NCI-H2227 treated with DMSO at 0.1 percent for 48 hours (cell line): Measurements from ENCODE around the gene MUS81.
"Not testable (repeated sequence)": the region's sequence is repeated elsewhere in the genome, so short reads cannot be mapped to it uniquely, and the experiment has no call there.

ENCODE experiments used
- DNase-seq: peaks from one replicate; lab custom pipeline; 2025; lab: John Stamatoyannopoulos, UW

MUS81 gene, protein sequence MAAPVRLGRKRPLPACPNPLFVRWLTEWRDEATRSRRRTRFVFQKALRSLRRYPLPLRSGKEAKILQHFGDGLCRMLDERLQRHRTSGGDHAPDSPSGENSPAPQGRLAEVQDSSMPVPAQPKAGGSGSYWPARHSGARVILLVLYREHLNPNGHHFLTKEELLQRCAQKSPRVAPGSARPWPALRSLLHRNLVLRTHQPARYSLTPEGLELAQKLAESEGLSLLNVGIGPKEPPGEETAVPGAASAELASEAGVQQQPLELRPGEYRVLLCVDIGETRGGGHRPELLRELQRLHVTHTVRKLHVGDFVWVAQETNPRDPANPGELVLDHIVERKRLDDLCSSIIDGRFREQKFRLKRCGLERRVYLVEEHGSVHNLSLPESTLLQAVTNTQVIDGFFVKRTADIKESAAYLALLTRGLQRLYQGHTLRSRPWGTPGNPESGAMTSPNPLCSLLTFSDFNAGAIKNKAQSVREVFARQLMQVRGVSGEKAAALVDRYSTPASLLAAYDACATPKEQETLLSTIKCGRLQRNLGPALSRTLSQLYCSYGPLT

DNA sequence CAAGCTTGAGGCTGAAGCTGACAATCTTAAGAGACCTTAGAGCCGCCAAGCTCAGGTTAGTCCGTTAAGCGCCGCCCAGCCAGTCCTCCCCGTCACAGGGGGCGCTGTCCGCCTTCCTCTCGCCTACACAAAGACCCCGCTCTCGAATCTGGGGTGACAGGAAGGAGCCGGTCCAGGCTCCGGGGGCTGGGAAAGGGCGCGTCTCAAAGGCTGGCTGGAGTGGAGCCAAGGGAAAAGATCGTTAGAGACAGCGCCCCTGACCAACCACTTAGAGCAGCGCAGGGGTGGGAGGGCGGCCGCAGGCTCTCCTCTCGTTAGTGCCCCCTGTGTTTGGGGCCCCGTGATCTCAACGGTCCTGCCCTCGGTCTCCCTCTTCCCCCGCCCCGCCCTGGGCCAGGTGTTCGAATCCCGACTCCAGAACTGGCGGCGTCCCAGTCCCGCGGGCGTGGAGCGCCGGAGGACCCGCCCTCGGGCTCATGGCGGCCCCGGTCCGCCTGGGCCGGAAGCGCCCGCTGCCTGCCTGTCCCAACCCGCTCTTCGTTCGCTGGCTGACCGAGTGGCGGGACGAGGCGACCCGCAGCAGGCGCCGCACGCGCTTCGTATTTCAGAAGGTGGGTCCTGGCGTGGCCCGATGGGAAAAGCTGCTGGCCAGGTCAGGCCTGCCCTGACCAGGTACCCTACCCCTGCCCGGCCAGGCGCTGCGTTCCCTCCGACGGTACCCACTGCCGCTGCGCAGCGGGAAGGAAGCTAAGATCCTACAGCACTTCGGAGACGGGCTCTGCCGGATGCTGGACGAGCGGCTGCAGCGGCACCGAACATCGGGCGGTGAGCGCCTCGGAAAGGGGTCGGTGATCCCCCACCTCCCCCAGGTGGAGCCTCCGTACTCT is at the start of gene MUS81:
Gene MUS81 (plus strand): TSS at position 156 of the 887 bp plus-strand sequence. CDS start 321 bp downstream, at position 477.
- peak; percentile 97 for DNase-seq

- no peak for DNase-seq
Observed at GRCh38 chr11:65811764-65812475, 48.3 kb upstream of the MUS81 start.

- no peak for DNase-seq
Observed at GRCh38 chr11:65814131-65814985, 45.9 kb upstream of the MUS81 start.

DNA sequence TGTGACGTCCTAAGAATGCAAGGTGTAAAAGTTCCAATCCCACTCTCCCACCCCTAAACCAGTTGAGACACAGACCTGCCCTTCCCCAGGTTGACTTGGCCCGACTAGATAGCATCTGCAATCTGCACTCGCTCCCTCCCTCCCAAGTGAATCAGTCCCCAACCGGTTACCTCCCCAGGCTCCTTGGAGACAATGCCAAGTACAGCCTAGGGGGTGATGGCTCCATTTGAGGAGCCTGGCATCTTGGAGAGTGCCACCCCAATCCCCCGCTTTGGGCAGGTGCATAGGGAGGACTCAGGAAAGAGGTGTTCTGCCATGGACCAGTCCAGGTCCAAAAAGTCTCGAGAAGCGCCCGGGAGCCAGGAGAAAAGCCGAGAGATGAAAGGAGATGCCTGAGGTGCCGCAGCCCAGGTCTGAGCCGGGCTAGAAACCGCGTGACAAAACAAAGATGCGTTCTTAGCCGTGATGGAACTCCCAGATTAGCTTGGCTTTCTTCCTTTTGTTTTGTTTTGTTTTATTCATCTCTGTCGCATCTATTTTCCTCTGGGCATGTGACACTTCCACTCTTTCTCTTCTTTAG is 45.2 kb upstream of the MUS81 start:
- no peak for DNase-seq

DNA sequence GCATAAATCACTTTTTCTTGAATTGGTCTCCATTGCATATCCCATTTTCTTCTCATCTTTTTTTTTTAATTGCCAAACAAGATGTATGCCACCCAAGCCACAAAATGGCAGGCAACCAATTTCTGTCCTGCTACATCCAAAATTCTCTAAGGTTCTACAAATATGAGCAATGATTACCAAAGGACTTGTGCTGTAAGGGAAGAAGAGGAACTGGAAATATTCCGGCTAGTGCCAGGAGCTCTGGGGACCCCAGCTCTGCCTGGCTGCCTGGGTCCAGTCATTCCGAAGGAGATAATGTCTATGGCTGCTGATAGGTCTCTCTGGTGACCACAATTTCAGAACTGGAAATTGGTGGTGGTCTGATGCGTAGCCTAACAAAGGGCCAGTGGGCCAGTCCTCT is 43.5 kb upstream of the MUS81 start:
- no peak for DNase-seq

DNA sequence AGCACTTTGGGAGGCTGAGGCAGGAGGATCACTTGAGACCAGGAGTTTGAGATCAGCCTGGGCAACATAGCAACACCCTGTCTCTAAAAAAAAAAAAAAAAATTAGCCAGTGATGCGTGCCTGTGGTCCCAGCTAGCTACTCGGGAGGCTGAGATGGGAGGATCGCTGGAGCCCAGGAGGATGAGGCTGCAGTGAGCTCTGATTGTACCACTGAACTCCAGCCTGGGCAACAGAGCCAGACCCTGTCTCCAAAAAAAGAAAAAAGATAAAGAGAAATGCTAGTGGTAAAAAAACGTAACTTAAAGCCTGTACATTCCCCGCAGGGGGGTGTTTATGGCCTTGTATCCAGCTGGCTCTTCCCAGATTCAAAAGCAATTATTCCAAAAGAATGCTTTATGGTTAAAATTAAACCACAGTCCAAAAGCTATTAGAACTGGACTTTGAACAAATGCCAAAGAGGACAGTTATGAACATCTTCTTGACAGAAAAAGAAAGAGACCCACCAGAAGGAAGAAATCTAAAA is 42.9 kb upstream of the MUS81 start:
- DNase-seq, result no peak

GRCh38 chr11:65817835-65818680 is 42.2 kb upstream of the MUS81 start:
- peak; percentile 88 for DNase-seq

- DNase-seq, result peak; percentile 72
Observed at GRCh38 chr11:65821107-65821506, 39.1 kb upstream of the MUS81 start.

DNA sequence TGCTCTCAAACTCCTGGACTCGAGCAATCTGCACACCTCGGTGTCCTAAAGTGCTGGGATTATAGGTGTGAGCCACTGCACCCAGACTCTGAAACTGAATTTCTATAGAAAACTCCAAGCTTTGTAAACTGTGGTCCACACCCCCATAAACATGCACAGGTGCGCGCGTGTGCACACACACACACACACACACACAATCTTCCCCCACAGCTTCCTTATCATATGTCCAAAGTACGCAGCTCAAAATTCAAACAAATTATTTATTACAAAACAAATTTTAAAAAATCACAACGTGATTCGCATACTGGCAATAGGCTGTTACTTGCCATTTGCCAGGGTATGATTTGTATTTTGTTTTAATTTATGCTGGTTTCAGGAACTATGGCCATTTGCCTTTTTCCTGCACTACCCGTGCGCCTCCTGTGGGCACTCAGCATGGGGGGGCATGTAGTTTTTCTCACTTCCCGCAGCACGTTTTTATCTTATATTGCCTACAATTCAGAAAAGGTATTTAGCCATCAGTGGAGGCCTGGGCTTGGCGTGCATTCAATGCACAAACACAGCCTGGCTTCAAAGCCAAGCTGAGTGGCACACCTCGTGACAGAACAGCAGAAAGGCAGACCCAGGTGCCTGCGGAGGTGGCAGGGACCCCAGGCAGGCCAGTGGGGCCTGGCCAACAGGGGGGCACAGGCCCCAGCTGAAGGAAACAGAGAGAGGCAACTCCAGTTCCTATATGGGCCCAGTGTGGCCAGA is 37.3 kb upstream of the MUS81 start:
- no peak for DNase-seq

GRCh38 chr11:65826984-65827735 is 33.1 kb upstream of the MUS81 start:
- DNase-seq, result peak; percentile 72

DNA sequence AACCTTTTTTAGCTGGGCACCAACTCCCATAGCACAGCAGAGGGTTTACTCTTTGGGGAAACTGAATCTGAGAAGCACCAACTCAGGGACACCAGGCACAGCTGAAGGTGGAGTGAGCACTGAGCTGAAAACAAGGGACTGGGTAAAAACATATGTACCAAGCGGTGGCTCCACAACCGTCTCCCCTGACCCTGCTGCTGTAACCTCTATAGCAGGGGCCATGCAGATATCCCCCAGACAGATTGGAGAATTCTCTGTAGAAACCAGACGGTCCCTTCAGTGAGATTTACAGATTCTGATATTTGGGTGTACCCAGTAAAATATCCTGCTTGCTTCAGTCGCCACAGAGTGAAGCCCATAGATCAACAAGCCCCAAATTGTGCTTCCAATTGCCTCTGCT is 30.8 kb upstream of the MUS81 start:
- no peak for DNase-seq

- DNase-seq, result not testable (repeated sequence)
Observed at GRCh38 chr11:65832231-65832630, 28.0 kb upstream of the MUS81 start.

DNA sequence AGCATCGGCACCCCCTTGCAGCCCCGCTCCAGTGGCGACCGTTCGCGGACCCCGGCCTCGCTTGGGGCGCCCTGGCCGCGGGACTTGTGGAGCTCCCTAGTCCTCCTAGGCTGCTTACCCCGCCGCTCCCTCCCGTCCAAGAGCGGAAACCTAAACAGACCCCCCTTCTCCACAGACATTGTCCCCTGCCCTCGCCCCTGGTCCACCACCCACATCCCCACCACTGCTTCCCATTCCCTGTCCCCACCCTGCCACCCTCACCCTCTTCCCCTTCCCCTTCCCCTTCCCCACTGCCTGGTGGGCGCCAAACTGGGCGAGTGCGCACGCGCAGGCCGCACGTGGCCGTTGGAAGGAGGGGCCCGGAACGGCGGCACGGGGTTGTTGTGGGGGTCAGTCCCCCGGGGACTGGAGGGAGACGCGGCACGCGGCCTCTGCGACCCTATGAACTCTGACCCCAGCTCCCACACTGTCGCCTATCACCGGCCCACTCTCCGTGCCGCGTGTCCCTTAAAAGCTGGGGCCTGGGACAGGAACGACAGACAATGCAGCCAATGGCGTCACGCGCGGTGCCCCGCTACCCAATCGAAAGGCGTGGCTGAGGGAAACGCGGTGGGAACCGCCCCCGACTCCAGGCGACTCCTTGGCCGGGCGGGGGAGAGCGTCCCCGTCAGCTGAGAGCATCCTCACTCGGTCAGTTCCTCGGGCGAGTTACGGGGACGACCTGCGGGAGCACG is 26.8 kb upstream of the MUS81 start, which contains the start of gene SNX32:
Gene SNX32 (plus strand): TSS at position 667 of the 734 bp plus-strand sequence. CDS start 103 bp downstream, outside the sequence.
- peak; percentile 95 for DNase-seq

GRCh38 chr11:65834202-65834601 is 26.0 kb upstream of the MUS81 start:
- no peak for DNase-seq

DNA sequence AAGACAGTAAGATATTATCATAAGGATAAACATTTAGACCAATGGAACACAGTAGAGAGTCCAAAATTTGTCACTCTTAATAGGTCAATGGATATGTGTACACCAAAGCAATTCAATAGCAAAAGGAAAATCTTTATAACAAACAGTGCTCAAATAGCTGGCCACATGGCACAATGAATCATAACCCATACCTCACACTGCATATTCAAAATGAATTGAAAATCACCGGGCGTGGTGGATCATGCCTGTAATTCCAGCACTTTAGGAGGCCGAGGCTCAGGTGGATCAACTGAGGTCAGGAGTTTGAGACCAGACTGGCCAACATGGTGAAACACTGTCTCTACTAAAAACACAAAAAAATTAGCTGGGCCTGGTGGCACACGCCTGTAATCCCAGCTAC is 18.1 kb upstream of the MUS81 start:
- DNase-seq, result no peak

GRCh38 chr11:65843811-65844210 is 16.4 kb upstream of the MUS81 start:
- no peak for DNase-seq

DNA sequence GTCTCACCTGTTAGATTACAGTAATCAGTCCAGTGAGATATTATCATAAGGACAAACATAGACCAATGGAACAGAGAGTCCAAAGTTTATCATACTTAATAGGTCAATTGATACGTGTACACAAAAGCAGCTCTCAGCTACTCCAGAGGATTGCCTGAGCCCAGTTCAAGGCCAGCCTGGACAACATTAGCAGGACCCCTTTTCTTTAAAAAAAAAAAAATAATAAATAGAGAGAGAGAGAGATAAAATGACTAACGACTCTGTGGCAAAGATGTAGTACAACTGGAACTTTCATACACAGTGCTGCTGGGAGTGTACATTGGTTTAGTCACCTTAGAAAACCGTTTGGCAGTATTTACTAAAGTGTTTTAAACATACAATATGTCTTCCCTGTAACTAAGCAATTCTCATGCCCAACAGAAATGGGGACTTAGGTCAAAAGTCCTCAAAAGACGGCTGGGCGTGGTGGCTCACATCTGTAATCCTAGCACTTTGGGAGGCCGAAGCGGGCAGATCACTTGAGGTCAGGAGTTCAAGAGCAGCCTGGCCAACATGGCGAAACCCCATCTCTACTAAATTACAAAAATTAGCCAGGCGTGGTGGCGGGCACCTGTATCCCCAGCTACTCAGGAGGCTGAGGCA is 15.9 kb upstream of the MUS81 start:
- DNase-seq, result no peak
